DND-41 (cell line): ENCODE results near the gene FIG4.

ENCODE experiments used
- ATAC-seq: fragments of 200-7000 bp; cut with Tn5 transposase; 3 replicates; pipeline ENCODE4 v1.9.1; 2021; ENCODE audit warnings: low read depth; ENCODE audit not compliant: insufficient read depth
- DNase-seq: peaks from one replicate; pipeline ENCODE4 v3.0.0-alpha.2; 2020
- H2AFZ ChIP-seq: 2 replicates; pipeline ENCODE4 v1.6.0; 2012; ENCODE audit warnings: low read depth, low read length
- H3K27ac ChIP-seq: 2 replicates; pipeline ENCODE4 v1.5.1; 2012; ENCODE audit warnings: low read length, inconsistent platforms
- H3K27me3 ChIP-seq: fragments of 200-600 bp; sonication (generic); 2 replicates; pipeline ENCODE4 v1.6.0; 2012; ENCODE audit warnings: low read length, mild to moderate bottlenecking, inconsistent platforms; ENCODE audit not compliant: insufficient read depth, poor library complexity
- H3K36me3 ChIP-seq: 2 replicates; pipeline ENCODE4 v1.5.1; 2012; ENCODE audit warnings: low read length, inconsistent platforms; ENCODE audit not compliant: insufficient read depth
- H3K4me1 ChIP-seq: 2 replicates; pipeline ENCODE4 v1.5.1; 2012; ENCODE audit warnings: mild to moderate bottlenecking, low read length; ENCODE audit not compliant: insufficient read depth
- H3K4me2 ChIP-seq: 2 replicates; pipeline ENCODE4 v1.6.0; 2012; ENCODE audit warnings: mild to moderate bottlenecking, moderate library complexity, low read length, inconsistent platforms; ENCODE audit not compliant: insufficient read depth
- H3K4me3 ChIP-seq, 2 experiments: fragments of 200-600 bp in 1 of 2; shearing (Covaris generic) in 1 of 2; 2 replicates each; pipeline ENCODE4 v1.5.1; 2012 to 2016; ENCODE audit warnings: inconsistent platforms in 2 of 2, low read length in 2 of 2, mild to moderate bottlenecking in 2 of 2, low read depth in 1 of 2, moderate library complexity in 1 of 2
- H3K79me2 ChIP-seq: 2 replicates; pipeline ENCODE4 v1.6.0; 2012; ENCODE audit warnings: low read length, inconsistent platforms; ENCODE audit not compliant: insufficient read depth
- H3K9ac ChIP-seq: 2 replicates; pipeline ENCODE4 v1.6.0; 2012; ENCODE audit warnings: low read depth, mild to moderate bottlenecking, inconsistent platforms, low read length, moderate library complexity
- H3K9me3 ChIP-seq: 2 replicates; pipeline ENCODE4 v1.5.1; 2012; ENCODE audit warnings: low read length, moderate library complexity, mild to moderate bottlenecking, inconsistent platforms; ENCODE audit not compliant: insufficient read depth, severe bottlenecking
- H4K20me1 ChIP-seq: 2 replicates; pipeline ENCODE4 v1.6.0; 2012; ENCODE audit warnings: low read length; ENCODE audit not compliant: insufficient read depth
- EZH2 ChIP-seq: IDR thresholded peaks from 3 replicates; pipeline ENCODE4 v1.6.1; 2012; ENCODE audit warnings: borderline replicate concordance, low read depth, mild to moderate bottlenecking, moderate library complexity, low read length, inconsistent platforms; ENCODE audit not compliant: severe bottlenecking
- TF ChIP-seq, protein P1 (sequence below): IDR thresholded peaks from 2 replicates; pipeline ENCODE4 v1.5.1; 2012; ENCODE audit warnings: borderline replicate concordance, low read length, moderate library complexity, mild to moderate bottlenecking; ENCODE audit not compliant: poor library complexity, severe bottlenecking; ENCODE audit errors: extremely low read depth

The FIG4 gene

DNA sequence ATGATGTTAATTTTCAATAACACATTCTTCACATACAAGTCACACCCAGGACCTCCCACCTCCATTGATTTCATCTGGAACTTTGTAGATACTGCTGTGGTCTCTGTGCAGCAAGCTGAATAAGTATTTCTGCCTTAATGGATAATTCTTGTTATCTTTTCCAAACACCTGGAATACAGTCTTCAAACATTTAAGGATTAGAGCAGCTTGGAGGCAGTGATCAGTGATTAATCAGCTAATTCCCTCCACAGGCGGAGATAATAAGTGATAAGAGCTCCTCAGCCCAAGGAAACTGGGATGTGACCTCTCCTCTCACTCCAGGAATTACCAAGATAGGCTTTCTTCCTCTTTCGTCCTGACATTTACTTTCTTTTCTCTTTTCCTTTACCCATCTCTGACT is 110.7 kb downstream of the FIG4 start:
- ATAC-seq (no peak), DNase-seq (no peak)
- no peak overlapping the region for H3K4me3 ChIP-seq
- no peak overlapping the region for H3K27ac ChIP-seq
- H3K4me2 ChIP-seq, result no peak overlapping the region
- no peak for TF ChIP-seq EZH2
- no peaks in the 10 kb centered on the region for H4K20me1 ChIP-seq
- H3K4me1 ChIP-seq, result no peaks in the 10 kb centered on the region
- no peaks in the 10 kb centered on the region for H3K79me2 ChIP-seq
- no peak overlapping the region for H3K9ac ChIP-seq
- no peaks in the 10 kb centered on the region for H3K36me3 ChIP-seq
- H2AFZ ChIP-seq, result no peak overlapping the region
- no peaks in the 10 kb centered on the region for H3K27me3 ChIP-seq
- H3K9me3 ChIP-seq, result no peaks in the 10 kb centered on the region

DNA sequence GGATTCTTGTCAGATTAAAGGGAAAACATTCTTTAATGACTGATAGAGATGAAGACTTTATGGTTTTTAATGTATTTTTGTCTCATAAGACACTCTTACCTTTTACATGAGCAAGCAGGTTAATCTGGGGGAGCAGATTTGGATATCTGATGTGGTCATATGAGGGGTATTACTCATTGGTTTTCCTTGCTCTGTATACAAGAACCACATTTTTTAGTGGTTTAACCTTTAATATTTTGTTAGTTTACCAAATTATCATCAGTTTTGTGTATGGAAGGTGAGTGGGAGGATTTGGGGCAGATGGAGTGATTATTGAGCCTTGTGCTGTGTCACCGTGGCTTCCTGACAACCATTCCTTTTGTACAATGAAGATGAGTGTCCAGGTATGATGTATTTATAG is 112.9 kb downstream of the FIG4 start:
- ATAC-seq, result no peak
- no peaks in the 10 kb centered on the region for H3K36me3 ChIP-seq
- no peak for TF ChIP-seq EZH2
- TF ChIP-seq, protein P1, sequence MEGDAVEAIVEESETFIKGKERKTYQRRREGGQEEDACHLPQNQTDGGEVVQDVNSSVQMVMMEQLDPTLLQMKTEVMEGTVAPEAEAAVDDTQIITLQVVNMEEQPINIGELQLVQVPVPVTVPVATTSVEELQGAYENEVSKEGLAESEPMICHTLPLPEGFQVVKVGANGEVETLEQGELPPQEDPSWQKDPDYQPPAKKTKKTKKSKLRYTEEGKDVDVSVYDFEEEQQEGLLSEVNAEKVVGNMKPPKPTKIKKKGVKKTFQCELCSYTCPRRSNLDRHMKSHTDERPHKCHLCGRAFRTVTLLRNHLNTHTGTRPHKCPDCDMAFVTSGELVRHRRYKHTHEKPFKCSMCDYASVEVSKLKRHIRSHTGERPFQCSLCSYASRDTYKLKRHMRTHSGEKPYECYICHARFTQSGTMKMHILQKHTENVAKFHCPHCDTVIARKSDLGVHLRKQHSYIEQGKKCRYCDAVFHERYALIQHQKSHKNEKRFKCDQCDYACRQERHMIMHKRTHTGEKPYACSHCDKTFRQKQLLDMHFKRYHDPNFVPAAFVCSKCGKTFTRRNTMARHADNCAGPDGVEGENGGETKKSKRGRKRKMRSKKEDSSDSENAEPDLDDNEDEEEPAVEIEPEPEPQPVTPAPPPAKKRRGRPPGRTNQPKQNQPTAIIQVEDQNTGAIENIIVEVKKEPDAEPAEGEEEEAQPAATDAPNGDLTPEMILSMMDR, result no peak
- no peak overlapping the region for H3K4me3 ChIP-seq
- no peaks in the 10 kb centered on the region for H4K20me1 ChIP-seq
- DNase-seq, result no peak
- H3K4me2 ChIP-seq, result no peak overlapping the region
- no peaks in the 10 kb centered on the region for H3K79me2 ChIP-seq
- H3K9me3 ChIP-seq, result no peaks in the 10 kb centered on the region
- H3K27ac ChIP-seq, result no peak overlapping the region
- H2AFZ ChIP-seq, result no peak overlapping the region
- H3K27me3 ChIP-seq, result no peaks in the 10 kb centered on the region
- H3K9ac ChIP-seq, result no peak overlapping the region
- no peaks in the 10 kb centered on the region for H3K4me1 ChIP-seq

DNA sequence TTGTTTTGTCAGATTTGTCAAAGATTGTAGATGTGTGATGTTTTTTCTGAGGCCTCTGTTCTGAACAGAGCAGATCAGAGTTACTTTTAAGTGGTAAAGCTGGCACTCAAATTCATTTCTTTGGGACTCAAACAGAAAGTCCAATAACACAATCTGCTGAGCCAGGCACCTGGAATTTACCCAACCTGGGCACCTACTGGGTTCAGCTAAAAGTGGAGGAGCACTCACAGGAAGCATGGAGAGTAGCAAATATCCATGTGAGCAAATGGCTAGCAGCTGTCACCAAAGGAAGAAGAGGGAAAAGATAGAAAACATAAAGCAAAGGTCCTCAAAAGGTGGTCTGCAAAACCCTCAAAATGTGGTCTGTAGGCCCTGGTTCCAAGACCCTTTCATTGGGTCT is 116.8 kb downstream of the FIG4 start:
- Histone ChIP-seq H3K4me1 (no peaks in the 10 kb centered on the region), H3K79me2 (no peaks in the 10 kb centered on the region), H3K27ac (no peak overlapping the region), H4K20me1 (no peaks in the 10 kb centered on the region), H3K9ac (no peak overlapping the region), H3K9me3 (no peaks in the 10 kb centered on the region), H3K36me3 (no peaks in the 10 kb centered on the region), H3K27me3 (no peaks in the 10 kb centered on the region), H2AFZ (no peak overlapping the region), H3K4me3 (no peak overlapping the region), H3K4me2 (no peak overlapping the region)
- ATAC-seq (no peak), DNase-seq (no peak)
- TF ChIP-seq, protein P1, result no peak
- TF ChIP-seq EZH2, result no peak

DNA sequence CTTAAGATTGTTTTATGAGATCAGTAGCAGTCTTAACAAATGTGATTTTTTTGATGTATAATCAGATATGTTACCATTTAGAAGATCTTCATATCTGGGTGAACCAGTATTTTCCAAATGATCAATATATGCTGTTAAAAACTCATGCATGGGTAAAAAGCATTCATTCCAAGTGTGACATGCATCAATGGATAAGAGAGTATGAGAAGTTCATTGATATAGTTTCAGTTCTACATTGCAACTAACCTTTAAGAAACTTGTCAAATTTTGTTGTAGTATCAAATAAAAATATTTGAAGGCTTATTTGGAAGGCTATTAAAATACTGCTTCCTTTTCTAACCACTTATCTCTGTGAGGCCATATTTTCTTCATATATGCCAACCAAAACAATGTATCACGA is 117.7 kb downstream of the FIG4 start:
- H2AFZ ChIP-seq, result no peak overlapping the region
- H3K27ac ChIP-seq, result no peak overlapping the region
- no peaks in the 10 kb centered on the region for H4K20me1 ChIP-seq
- TF ChIP-seq EZH2, result no peak
- TF ChIP-seq, protein P1, result no peak
- H3K9ac ChIP-seq, result no peak overlapping the region
- no peak for DNase-seq
- no peaks in the 10 kb centered on the region for H3K27me3 ChIP-seq
- H3K4me2 ChIP-seq, result no peak overlapping the region
- H3K4me3 ChIP-seq, result no peak overlapping the region
- H3K79me2 ChIP-seq, result no peaks in the 10 kb centered on the region
- no peaks in the 10 kb centered on the region for H3K36me3 ChIP-seq
- no peaks in the 10 kb centered on the region for H3K4me1 ChIP-seq
- ATAC-seq, result no peak
- no peaks in the 10 kb centered on the region for H3K9me3 ChIP-seq
